Thyroid gland (tissue), 4 donors: ENCODE results near the gene SYP. TPM values are rescaled to one million over a fixed set of nuclear protein-coding genes. Genes with fewer than 3 reads are reported as not detected.

Experiments used
- DNase-seq, 2 donors: peaks; one replicate each; pipeline ENCODE4 v3.0.0-alpha.2; 2019
- H3K27ac ChIP-seq, 3 donors: fragments of 200-600 bp; sonication (generic); 1 replicate in 2 of 3; 2 replicates in 1 of 3; pipeline ENCODE4 v1.5.1; 2016 to 2019; ENCODE audit warnings: mild to moderate bottlenecking in 1 of 3, moderate library complexity in 1 of 3
- H3K27me3 ChIP-seq: fragments of 200-600 bp; sonication (generic); one replicate; pipeline ENCODE4 v1.5.1; 2019
- H3K36me3 ChIP-seq, 2 donors: fragments of 200-600 bp; sonication (generic); one replicate each; pipeline ENCODE4 v1.5.1; 2016 to 2019
- H3K4me1 ChIP-seq, 2 donors: fragments of 200-600 bp; sonication (generic); one replicate each; pipeline ENCODE4 v1.5.1; 2017 to 2019
- H3K4me3 ChIP-seq, 3 donors: fragments of 200-600 bp; sonication (generic); replicated peaks in 1 of 3; 1 replicate in 2 of 3; 2 replicates in 1 of 3; pipeline ENCODE4 v1.5.1; 2016; ENCODE audit warnings: mild to moderate bottlenecking in 1 of 3
- H3K9me3 ChIP-seq: fragments of 200-600 bp; sonication (generic); one replicate; pipeline ENCODE4 v1.5.1; 2017
- CTCF ChIP-seq, 6 experiments: fragments of 200-600 bp in 3 of 6; fragments of 450-650 bp in 3 of 6; sonication (generic) in 3 of 6; IDR thresholded peaks; one replicate each; pipeline ENCODE4 v1.5.1; 2016 to 2019; ENCODE audit warnings: antibody characterized with exemption in 6 of 6, mild to moderate bottlenecking in 2 of 6, inconsistent platforms in 1 of 6, moderate library complexity in 1 of 6
- POLR2A ChIP-seq, 2 donors: fragments of 450-650 bp; IDR thresholded peaks; one replicate each; pipeline ENCODE4 v1.6.1; 2017; ENCODE audit warnings: antibody characterized with exemption in 2 of 2, mild to moderate bottlenecking in 2 of 2, moderate library complexity in 1 of 2
- WGBS, 2 donors: methylation state at CpG; one replicate each; pipeline ENCODE4 v1.1.5; 2017; 5-methylcytosine and 5-hydroxymethylcytosine counted together
- intact Hi-C: fragments of 100-400 bp; cut with DNase I; formaldehyde crosslinking; loops from one replicate; pipeline ENCODE4 v1.15.1; 2023
- total RNA-seq, 4 donors: library from RNA; depleted of rRNA; stranded (reverse); fragments of >200 nt; gene quantifications; one replicate each; pipeline ENCODE4 v1.2.3, GENCODE V29; 2016

SYP gene
- total RNA-seq, 4 donors from 2014 or later = 1.9 to 4.8 (median 2.7) TPM

- 10 to 14% methylated on average over 13 of the region's 69 CpGs for WGBS, 2 donors
Observed at GRCh38 chrX:49163555-49164419, 36.2 kb downstream of the SYP start.

GRCh38 chrX:49162620-49163019, 37.4 kb downstream of the SYP start, which contains the start of gene MAGIX:
TSS of gene MAGIX (plus strand) at chrX:49162758. CDS start at chrX:49162890, 132 bp downstream.
- H3K27ac ChIP-seq = peak within 1 kb of the TSS; percentile 91 to 95 (median 93)
- WGBS, 2 donors = no CpG with 5 or more reads among the region's 28 CpGs
- TF ChIP-seq POLR2A (IDR thresholded peaks at IDR 0.05) (peak in 1 of 2 donors; percentile 43), CTCF (IDR thresholded peaks at IDR 0.05) (no peak)
- intact Hi-C loops = no loop called here
- peak; percentile 71 to 72 for DNase-seq
- H3K36me3 ChIP-seq = no peaks in the 10 kb centered on the region
- H3K4me1 ChIP-seq = peaks cover 7 to 12% of the 10 kb centered on the region in 2 donors
- H3K4me3 ChIP-seq = peak within 1 kb of the TSS in 1 of 3 donors; percentile 27
- H3K27me3 ChIP-seq = no peaks in the 10 kb centered on the region
- no peaks in the 10 kb centered on the region for H3K9me3 ChIP-seq

More at GRCh38 chrX:49163555-49164419, 36.2 kb downstream of the SYP start:
- Histone ChIP-seq H3K36me3 (no peaks in the 10 kb centered on the region), H3K4me1 (peaks cover 7 to 12% of the 10 kb centered on the region in 2 donors), H3K27ac (peak overlapping the region; percentile 91 to 95 (median 93)), H3K9me3 (no peaks in the 10 kb centered on the region), H3K4me3 (peak overlapping the region in 1 of 3 donors; percentile 27), H3K27me3 (no peaks in the 10 kb centered on the region)
- DNase-seq = peak; percentile 82 to 84
- intact Hi-C loops = no loop called here
- TF ChIP-seq CTCF (IDR thresholded peaks at IDR 0.05) (peak in 5 of 6 experiments; percentile 27 to 91 (median 78)), POLR2A (IDR thresholded peaks at IDR 0.05) (peak in 1 of 2 donors; percentile 85)

GRCh38 chrX:49161632-49162031, 38.4 kb downstream of the SYP start:
- no peak overlapping the region for H3K4me3 ChIP-seq
- H3K27me3 ChIP-seq = no peaks in the 10 kb centered on the region
- 89 to 99% methylated on average over 4 to 5 of the region's 5 CpGs for WGBS, 2 donors
- TF ChIP-seq CTCF (IDR thresholded peaks at IDR 0.05) (no peak), POLR2A (IDR thresholded peaks at IDR 0.05) (no peak)
- H3K27ac ChIP-seq = no peak overlapping the region
- H3K9me3 ChIP-seq = no peaks in the 10 kb centered on the region
- intact Hi-C loops = no loop called here
- peaks cover under 1 to 4% of the 10 kb centered on the region in 2 donors for H3K4me1 ChIP-seq
- H3K36me3 ChIP-seq = no peaks in the 10 kb centered on the region
- no peak for DNase-seq

GRCh38 chrX:49160908-49161307, 39.1 kb downstream of the SYP start:
- TF ChIP-seq POLR2A (IDR thresholded peaks at IDR 0.05) (no peak), CTCF (IDR thresholded peaks at IDR 0.05) (no peak)
- H3K27me3 ChIP-seq = no peaks in the 10 kb centered on the region
- peaks cover 0 to under 1% of the 10 kb centered on the region in 2 donors for H3K4me1 ChIP-seq
- DNase-seq = no peak
- intact Hi-C loops = no loop called here
- H3K4me3 ChIP-seq = no peak overlapping the region
- WGBS, 2 donors = 92 to 100% methylated on average over 2 of the region's 2 CpGs
- no peaks in the 10 kb centered on the region for H3K9me3 ChIP-seq
- H3K36me3 ChIP-seq = no peaks in the 10 kb centered on the region
- H3K27ac ChIP-seq = no peak overlapping the region

- TF ChIP-seq CTCF (IDR thresholded peaks at IDR 0.05) (no peak), POLR2A (IDR thresholded peaks at IDR 0.05) (no peak)
- Histone ChIP-seq H3K36me3 (no peaks in the 10 kb centered on the region), H3K4me3 (no peak overlapping the region), H3K9me3 (no peaks in the 10 kb centered on the region), H3K27ac (no peak overlapping the region), H3K4me1 (no peaks in the 10 kb centered on the region), H3K27me3 (no peaks in the 10 kb centered on the region)
- no peak for DNase-seq
- intact Hi-C loops = no loop called here
- WGBS, 2 donors = 81% methylated on average over 14 of the region's 25 CpGs; no CpG with 5 or more reads in 1 of the 2 donors
Observed at GRCh38 chrX:49157194-49157593, 42.8 kb downstream of the SYP start.
